GM19468 (cell line): ENCODE measurements around the gene NRN1L.
"Not testable (repeated sequence)": the region's sequence is repeated elsewhere in the genome, so short reads cannot be mapped to it uniquely, and the experiment has no call there.

Source experiments
- ATAC-seq: cut with Tn5 transposase; IDR thresholded peaks from one replicate; pipeline ENCODE4 v1.9.1; 2021; ENCODE audit warnings: mild to moderate bottlenecking, moderate library complexity, moderate number of reproducible peaks; ENCODE audit not compliant: unreplicated experiment; ENCODE audit errors: extremely low read depth

NRN1L gene

DNA sequence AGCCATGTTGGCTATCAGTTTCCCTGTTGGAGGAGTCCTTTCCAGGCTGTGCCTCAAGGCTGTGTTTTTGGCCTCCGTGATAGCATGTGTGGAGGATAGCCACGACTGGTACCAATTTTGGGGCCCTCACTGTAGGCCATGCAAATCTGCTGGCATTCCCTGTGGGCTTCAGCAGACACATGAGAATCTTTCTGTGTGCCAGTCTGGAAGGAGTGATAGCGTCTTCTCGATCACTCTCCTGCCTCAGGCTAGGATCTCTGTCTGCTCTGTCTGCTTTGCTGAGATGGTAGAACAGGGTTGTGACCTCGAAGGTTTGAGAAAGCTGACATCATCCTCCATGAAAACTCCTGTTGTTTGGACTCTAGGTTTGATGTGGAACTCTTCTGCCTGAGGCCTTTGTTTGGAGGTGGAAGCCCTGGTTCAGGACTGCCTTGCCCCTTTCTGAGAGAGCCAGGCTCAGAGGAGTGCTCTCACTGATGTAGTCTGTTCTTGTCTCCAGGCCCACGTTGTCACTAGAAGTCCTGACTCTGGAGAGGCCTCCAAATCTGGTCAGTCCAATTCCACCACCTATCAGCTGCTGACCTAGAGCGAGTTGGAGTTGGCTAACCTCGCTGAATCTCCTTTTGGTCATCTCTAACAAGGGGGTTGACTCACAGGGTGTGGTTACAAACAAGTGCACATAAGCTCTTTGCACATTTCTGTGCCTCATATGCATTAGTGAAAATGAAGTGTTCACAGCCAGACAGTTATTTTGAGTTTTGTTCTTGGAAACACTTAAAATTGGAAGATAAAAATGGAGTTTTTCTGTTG lies 23.9 kb upstream of the NRN1L start:
- no peak for ATAC-seq

DNA sequence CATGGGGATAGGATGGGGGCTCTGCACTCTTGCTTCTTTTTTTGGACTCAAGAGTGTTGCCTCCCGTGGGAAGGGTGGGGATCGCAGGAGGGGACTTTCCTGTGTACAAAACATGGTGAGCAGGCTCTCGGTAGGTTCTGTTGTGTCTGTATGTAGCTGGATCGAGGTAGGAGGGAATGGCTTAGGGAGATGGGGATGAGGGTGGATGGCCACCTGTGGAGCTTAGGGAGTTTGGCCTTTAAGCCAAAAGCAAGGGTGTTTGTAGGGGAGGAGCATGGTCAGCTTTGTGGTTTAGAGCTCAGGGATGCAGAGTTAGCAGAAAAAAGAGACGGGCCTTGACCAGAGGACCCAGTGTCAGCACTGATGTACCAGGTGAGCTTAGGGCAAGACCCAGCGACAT lies 22.8 kb upstream of the NRN1L start:
- ATAC-seq: no peak

DNA sequence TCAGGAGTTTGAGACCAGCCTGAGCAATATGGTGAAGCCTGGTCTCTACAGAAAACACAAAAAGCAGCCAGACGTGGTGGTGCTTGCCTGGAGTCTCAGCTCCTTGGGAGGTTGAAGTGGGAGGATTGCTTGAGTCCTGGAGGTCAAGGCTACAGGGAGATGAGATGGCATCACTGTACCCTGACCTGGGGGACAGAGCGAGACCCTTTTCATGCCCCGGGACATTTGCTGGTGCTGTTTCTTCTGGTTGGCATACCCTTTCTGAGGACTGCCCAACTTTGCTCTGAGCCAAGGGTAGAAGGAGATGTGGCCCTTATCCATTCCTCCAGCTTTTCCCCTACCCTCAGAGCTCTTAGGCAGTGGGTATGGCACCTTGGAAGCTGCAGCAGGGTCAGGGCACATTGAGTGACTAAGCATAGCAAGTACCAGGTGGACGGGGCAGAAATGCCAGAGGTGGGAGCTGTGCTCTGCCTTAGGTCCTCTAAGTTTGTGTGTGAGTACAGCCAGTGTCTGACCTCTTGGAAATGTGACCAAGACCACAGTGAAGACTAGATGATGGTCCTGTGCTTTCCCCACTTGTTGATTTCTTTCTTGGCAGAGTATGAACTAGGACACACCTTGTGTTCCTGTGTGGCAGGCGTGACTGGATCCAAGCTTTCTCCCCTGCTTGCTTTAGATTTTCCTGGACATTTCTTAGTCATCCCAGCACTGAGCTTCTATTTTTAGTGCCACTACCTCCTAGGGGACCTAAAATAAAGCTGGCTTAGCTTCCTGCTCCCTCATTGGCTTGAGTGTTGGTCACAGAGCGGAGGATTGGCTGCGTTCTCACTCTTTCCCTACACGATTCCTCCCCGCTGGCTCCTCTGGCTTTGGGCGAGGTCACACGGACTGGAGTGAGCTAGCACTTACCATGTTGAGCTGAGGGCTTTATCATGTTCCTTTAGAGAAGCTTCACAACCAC lies 21.8 kb upstream of the NRN1L start:
- ATAC-seq: no peak

DNA sequence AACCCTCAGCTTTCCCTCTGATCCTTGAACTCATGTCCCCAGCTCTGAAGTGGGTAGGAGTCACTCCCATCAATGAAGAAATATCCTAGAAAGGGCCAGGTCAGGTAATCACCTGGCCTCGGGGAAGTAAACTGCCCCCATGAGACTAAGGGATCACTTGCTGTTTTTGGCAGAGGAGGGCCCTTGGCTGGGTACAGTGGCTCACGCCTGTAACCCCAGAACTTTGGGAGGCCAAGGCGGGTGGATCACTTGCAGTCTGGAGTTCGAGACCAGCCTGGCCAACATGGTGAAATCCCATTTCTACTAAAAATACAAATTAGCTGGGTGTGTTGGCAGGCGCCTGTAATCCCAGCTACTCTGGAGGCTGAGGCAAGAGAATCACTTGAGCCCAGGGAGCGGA lies 20.6 kb upstream of the NRN1L start:
- ATAC-seq: not testable (repeated sequence)

DNA sequence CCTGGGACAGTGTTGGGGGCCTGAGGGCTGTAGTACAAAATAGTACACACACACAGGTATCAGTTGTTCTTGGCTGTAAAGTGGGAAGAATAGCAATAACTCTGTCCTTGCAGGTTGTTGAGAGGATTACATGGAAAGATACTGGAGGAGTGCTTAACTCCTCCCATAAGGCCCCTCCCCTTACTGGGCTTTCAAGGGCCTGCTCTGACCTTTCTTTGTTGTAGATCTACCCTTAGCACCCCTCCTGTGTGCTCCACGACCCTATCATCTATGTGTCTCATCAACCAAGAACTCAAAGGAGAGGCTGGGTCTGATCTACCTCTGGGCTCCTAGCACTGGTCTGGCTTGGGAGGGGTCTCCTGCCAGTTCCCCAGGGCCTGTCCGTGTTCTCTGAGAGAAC lies 20.1 kb upstream of the NRN1L start:
- ATAC-seq: no peak

DNA sequence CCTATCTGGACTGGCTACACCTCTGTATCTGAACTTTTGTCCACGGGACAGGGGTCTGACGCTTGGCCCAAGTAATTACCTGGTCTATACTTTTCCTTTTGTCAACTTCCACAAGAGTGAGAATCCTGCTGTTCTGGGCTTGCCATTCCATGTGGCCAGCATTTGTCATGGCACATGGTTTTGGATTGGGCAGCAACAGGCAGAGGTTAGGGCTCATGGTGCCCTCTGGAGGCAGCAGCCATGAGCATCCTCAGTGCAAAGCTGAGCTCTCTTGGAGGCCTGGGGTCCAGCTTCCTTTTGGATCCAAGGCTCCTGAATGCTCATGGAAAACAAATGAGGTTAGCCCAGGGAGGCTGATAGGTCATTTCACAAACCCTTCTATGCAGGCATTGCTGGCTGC lies 19.4 kb upstream of the NRN1L start:
- ATAC-seq: no peak

DNA sequence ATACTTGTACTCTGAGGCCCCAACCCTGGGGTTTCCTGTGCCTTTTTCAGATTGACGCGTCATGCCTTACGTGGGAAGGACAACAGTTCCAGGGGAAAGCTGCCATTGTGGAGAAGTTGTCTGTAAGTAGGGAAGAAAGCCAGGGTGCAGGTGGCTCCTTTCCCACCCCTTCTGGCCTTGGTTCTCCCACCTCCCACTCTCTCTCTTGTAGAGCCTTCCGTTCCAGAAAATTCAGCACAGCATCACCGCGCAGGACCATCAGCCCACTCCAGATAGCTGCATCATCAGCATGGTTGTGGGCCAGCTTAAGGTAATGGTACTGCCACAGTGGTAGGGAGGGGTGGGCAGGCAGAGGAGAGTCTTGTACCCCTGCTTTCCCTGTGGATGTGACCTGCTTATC lies 16.4 kb upstream of the NRN1L start:
- ATAC-seq: no peak

DNA sequence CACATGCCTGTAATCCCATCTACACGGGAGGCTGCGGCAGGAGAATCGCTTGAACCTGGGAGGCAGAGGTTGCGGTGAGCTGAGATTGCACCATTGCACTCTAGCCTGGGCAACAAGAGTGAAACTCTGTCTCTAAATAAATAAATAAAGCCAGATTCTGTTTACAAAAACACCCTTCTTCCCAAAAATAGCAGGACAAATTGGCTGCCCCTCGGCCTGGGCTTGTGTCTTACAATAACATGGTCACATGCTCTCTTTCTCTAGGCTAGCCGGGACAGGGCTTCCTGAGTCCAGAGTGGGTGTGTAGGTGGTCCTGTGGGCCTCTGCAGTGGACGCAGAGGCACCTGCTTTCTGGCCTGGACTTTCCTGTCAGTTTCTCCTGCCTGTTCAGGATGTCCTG lies 15.0 kb upstream of the NRN1L start:
- no peak for ATAC-seq

DNA sequence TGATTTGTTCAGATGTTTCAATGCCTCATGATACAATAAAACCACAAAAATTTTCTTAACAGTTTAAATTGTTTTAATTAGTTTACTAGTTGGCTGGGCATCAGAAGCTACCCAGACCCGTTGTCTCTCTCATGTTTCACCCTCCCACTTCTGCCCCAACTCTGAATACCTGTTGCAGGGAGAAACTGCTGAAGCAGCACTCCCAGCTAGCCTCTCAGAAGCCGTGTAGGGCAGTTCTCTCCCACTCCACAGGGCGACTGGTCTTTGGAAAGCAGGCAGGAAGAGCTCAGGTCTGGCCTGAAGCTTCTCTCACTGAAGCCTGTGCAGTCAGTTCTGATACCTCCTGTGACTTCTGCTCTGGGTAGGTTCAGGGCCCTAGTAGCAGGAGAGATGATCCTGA lies 13.4 kb upstream of the NRN1L start:
- no peak for ATAC-seq

DNA sequence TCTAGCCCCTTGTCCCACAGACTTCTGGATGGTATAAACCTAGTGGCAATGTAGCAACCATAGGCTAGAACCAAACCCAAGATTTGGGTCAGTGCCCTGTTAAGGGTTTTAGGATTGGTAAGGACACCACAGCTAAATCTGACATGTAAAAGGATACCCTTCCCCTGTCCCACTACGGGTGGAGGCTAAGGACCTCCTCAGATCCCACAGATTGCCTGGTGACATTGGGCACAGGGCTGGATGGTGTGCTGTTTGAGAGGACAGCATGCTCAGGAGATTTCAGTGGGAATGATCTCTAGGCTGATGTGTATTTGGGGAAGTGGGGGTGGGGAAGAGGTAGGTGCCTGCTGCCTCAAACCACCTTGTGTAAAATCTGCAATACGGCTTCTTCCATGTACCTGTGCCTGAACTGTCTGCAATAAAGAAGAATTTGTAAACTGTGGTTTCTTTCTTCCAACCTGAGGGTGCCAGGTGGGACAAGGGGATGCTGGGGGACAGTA lies 12.5 kb upstream of the NRN1L start:
- ATAC-seq: no peak

DNA sequence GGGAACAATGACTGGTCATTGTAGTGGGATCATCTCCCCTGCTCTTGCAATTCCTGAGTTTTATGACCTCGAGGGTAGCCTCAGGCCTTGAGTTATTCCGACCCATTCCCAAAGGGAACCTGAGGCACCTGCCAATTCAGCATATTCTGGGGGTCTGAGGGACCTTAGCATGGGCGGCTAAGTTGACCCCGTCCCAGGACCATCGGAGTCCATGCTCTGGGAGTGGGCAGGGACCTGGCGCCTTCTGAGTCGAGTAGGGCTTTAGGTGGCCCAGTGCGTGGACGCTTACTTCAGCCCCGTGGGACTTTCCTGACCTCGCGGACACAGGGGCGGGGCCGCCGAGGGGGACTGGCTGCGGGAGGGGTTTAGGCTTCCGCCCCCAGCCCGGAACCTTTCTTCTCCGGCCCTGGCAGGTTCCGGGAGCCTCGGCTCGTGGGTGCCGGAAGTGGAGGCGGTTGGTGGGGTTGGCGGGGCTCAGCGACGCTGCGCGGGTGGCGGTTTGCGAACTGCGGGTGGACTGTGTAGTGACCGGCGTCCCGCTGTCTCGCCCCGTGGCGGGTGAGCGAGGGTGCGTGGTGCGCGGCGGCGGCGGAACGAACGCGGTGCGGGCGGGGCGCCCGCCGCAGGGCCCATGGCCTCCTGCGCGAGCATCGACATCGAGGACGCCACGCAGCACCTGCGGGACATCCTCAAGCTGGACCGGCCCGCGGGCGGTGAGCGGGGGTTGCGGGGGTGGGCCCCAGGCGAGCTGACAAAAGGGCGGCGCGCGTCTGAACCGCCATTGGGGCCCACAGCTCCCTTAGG lies 11.9 kb upstream of the NRN1L start, which contains the start of gene EDC4:
Gene EDC4, plus strand, starts transcription at position 422 of the 804 bp plus-strand sequence. Its CDS starts 210 bp downstream, at position 632.
- no peak for ATAC-seq

DNA sequence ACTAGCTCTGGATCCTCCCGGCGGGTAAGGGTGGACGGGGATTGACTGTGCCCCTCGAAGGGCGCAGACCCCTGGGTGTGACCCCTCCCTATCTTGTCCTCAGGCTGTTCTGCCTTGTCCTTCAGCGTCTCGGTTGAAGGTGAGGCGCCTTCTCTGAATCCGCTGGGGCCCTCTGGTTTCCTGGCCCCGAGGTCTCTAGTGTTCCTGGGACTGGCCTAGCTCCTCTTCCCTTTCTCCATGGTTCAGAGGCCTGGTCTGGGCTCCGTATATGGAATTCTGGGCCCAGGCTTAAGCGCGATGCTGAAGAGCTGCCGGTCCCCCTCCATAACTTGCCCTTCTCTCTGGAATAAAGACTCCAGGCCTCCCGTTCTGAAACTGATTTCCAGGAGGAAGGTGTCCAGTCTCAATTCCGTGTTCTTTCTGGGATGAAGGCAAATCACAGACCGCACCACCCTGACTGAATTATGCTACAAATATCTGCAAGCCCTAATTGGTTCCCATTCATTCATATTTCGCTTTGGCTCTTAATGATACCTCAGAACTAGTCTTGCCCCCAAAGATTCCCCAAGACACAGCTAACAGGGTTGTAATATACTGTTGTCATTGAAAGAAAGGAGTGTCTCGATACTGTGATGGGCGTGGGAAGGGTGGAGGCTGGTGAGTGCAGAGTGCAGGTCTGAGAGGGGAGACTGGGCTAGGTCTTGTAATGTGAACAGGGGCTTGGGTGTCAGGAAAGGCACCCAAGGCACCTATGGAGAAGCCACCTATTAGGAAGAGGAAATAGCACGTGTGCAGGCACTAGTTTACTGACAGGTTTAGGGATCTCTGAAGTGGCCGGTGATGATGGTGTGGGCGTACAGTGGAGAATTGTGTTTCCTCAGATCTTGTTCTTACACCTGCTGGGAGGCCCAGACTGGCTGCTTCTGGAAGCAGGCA lies 11.0 kb upstream of the NRN1L start:
- no peak for ATAC-seq

DNA sequence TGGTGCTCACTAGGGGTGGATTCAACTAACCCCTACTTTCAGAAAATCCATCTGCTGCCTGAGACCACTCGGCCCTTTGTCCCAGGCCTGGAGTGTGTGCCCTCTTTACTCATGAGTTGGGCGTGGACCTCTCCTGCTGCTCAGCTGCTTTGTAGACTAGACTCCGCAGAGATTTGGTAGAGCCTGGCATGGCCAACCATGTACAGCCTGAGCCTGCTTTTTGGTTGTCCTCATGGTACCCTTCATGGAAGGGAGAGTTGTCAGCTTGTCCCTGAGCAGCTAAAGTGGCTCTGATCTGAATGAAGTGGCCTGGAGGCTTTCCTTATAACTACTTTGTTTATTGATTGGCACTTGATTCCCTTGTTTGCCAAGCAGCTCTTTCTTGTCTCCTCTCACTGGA lies 10.3 kb upstream of the NRN1L start:
- no peak for ATAC-seq

DNA sequence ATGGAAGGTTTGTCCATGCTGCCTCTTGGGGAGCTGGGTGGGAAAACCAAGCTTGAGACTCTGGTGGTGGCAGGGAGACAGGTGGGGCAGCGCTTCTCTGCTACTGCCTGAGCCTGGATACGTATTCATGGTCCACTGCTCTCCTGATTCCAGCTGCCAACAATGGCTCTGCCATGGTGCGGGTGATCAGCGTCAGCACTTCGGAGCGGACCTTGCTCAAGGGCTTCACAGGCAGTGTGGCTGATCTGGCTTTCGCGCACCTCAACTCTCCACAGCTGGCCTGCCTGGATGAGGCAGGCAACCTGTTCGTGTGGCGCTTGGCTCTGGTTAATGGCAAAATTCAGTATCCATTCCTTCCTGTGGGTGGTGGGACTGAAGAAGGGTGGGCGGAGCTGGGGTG lies 7.6 kb upstream of the NRN1L start:
- no peak for ATAC-seq

DNA sequence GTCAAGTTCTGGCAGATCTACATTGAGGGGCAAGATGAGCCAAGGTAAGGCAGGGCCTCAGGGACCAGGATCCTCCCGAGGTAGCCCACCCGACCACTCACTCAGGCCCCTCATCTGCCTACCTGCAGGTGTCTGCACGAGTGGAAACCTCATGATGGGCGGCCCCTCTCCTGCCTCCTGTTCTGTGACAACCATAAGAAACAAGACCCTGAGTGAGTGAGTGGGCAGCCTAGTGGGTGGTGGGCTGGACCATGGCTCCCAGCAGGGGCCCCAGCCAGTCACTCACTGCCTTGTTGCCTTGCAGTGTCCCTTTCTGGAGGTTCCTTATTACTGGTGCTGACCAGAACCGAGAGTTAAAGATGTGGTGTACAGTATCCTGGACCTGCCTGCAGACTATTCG lies 6.5 kb upstream of the NRN1L start:
- ATAC-seq: no peak

DNA sequence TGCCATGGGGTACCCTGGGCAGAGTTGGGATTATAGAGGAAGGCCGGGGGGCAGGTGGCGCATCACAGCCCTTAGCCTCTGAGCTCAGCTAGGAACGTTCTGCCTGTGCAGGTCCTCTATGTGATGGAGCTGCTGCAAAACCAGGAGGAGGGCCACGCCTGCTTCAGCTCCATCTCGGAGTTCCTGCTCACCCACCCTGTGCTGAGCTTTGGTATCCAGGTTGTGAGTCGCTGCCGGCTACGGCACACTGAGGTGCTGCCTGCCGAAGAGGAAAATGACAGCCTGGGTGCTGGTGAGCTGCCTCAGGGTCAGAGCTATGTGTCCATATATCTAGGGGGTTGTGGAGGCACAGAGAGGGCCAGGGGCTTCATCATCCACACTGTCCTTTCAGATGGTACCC lies 5.8 kb upstream of the NRN1L start:
- no peak for ATAC-seq

DNA sequence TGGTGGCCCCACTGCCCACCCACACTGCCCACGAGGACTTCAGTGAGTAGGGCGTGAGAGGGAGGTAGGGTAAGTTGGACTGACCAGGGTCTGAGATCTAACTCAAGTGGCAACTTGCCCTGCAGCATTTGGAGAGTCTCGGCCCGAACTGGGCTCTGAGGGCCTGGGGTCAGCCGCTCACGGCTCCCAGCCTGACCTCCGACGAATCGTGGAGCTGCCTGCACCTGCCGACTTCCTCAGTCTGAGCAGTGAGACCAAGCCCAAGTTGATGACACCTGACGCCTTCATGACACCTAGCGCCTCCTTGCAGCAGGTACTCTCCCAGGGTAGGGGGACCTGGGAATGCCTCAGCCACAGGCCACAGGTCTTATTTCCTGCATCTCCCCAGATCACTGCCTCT lies 5.2 kb upstream of the NRN1L start:
- no peak for ATAC-seq

DNA sequence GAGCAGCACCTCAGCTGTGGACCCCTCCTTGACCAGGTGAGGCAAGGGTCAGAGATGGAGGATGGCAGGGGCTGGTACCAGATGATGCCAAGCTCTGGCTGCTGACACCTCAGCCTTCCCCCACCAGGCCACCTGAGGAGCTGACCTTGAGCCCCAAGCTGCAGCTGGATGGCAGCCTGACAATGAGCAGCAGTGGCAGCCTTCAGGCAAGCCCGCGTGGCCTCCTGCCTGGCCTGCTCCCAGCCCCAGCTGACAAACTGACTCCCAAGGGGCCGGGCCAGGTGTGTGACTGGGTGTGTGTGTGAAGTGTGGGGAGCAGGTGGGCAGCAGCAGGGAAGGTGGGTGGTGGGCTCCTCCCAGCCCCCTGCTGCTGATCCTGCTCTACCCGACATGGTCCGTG lies 4.7 kb upstream of the NRN1L start:
- ATAC-seq: no peak

DNA sequence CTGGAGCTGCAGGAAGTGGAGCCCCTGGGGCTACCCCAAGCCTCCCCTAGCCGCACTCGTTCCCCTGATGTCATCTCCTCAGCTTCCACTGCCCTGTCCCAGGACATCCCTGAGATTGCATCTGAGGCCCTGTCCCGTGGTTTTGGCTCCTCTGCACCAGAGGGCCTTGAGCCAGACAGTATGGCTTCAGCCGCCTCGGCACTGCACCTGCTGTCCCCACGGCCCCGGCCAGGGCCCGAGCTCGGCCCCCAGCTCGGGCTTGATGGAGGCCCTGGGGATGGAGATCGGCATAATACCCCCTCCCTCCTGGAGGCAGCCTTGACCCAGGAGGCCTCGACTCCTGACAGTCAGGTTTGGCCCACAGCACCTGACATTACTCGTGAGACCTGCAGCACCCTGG lies 4.1 kb upstream of the NRN1L start:
- ATAC-seq: no peak
